ENCODE measurements around the gene L3MBTL4.

GRCh38 chr18:6412933-6413472 lies 1.7 kb downstream of the L3MBTL4 start:
- TF ChIP-seq CTCF (IDR thresholded peaks at IDR 0.05) (no peak), POLR2AphosphoS5 (IDR thresholded peaks at IDR 0.05) (no peak), POLR2A (IDR thresholded peaks at IDR 0.05) (no peak), EP300 (IDR thresholded peaks at IDR 0.05) (no peak)

Measured in sigmoid colon (tissue), 4 donors.